CD4-positive, alpha-beta T cell (primary cell): ENCODE measurements around the gene NPIPB8. TPM values are rescaled to one million over a fixed set of nuclear protein-coding genes. Genes with fewer than 3 reads are reported as not detected.
"Not testable (repeated sequence)": the region's sequence is repeated elsewhere in the genome, so short reads cannot be mapped to it uniquely, and the experiment has no call there.

Source experiments
- ATAC-seq: fragments of 200-7000 bp; cut with Tn5 transposase; one replicate; pipeline ENCODE4 v1.10.0; 2022; ENCODE audit warnings: mild to moderate bottlenecking; ENCODE audit not compliant: poor library complexity
- CTCF ChIA-PET: fragments of 350-600 bp; sonication (Branson Sonifier 250); formaldehyde crosslinking; loops from one replicate; lab custom pipeline; 2021; ENCODE audit warnings: antibody characterized with exemption, inconsistent platforms; lab: Charles Lee
- POLR2A ChIA-PET: fragments of 350-600 bp; sonication (Branson Sonifier 250); formaldehyde crosslinking; loops from one replicate; lab custom pipeline; 2021; ENCODE audit warnings: antibody characterized with exemption, inconsistent platforms; lab: Charles Lee
- DNase-seq, 14 experiments: peaks; one replicate each; pipeline ENCODE4 v3.0.0-alpha.2; 2013 to 2020; ENCODE audit warnings: mixed read lengths in 2 of 14
- H3K27ac ChIP-seq, 2 donors: one replicate each; pipeline versions ENCODE4 v1.5.1 to v1.7.0; 2013; ENCODE audit warnings: low read length in 2 of 2, low read depth in 1 of 2, mild to moderate bottlenecking in 1 of 2
- H3K27me3 ChIP-seq, 2 experiments: 1 replicate in 1 of 2; 2 replicates in 1 of 2; pipeline versions ENCODE4 v1.6.1 to v1.7.0; 2013; ENCODE audit warnings: low read length in 2 of 2, control low read depth in 1 of 2, mild to moderate bottlenecking in 1 of 2, moderate library complexity in 1 of 2; ENCODE audit not compliant: insufficient read depth in 2 of 2, control insufficient read depth in 1 of 2
- H3K36me3 ChIP-seq: one replicate; pipeline ENCODE4 v1.6.1; 2013; ENCODE audit warnings: low read length, control low read depth; ENCODE audit not compliant: insufficient read depth
- H3K4me1 ChIP-seq: one replicate; pipeline ENCODE4 v1.6.1; 2013; ENCODE audit warnings: low read length, control low read depth; ENCODE audit not compliant: insufficient read depth
- H3K4me3 ChIP-seq: one replicate; pipeline ENCODE4 v1.5.1; 2013; ENCODE audit warnings: mild to moderate bottlenecking, low read length, moderate library complexity
- H3K9me3 ChIP-seq, 2 experiments: 1 replicate in 1 of 2; 2 replicates in 1 of 2; pipeline versions ENCODE4 v1.6.1 to v1.7.0; 2013; ENCODE audit warnings: low read length in 2 of 2, mild to moderate bottlenecking in 2 of 2, control low read depth in 1 of 2, moderate library complexity in 1 of 2; ENCODE audit not compliant: control insufficient read depth in 1 of 2, insufficient read depth in 1 of 2
- H3K27ac Mint-ChIP-seq: one replicate; pipeline ENCODE4 v1.8.0; 2020; ENCODE audit warnings: mixed read lengths
- H3K27me3 Mint-ChIP-seq: one replicate; pipeline ENCODE4 v1.8.0; 2021; ENCODE audit warnings: mixed read lengths
- H3K36me3 Mint-ChIP-seq: one replicate; pipeline ENCODE4 v1.8.0; 2021; ENCODE audit warnings: low read depth, mixed read lengths
- H3K4me1 Mint-ChIP-seq: one replicate; pipeline ENCODE4 v1.8.0; 2021; ENCODE audit warnings: low read depth, mixed read lengths
- H3K4me3 Mint-ChIP-seq: one replicate; pipeline ENCODE4 v1.8.0; 2020; ENCODE audit warnings: mild to moderate bottlenecking, mixed read lengths
- H3K9me3 Mint-ChIP-seq: one replicate; pipeline ENCODE4 v1.8.0; 2020; ENCODE audit warnings: mixed read lengths
- CTCF ChIP-seq: fragments of 200-600 bp; IDR thresholded peaks from one replicate; pipeline ENCODE4 v1.8.0; 2022; ENCODE audit warnings: antibody characterized with exemption, mild to moderate bottlenecking
- intact Hi-C, 2 experiments: fragments of 100-400 bp; cut with DNase I in 1 of 2; cut with micrococcal nuclease in 1 of 2; formaldehyde crosslinking; loops; one replicate each; pipeline versions ENCODE4 v1.15.1 to v1.9.0; 2023 to 2025; cut with DNase I, micrococcal nuclease
- total RNA-seq, 174 experiments: library from RNA in 2 of 174; stranded (reverse) in 2 of 174; gene quantifications; one replicate each; pipeline ENCODE4 v1.2.3 and lab custom pipeline; 2021 to 2026

The NPIPB8 gene
- total RNA-seq, 2 experiments from 2014 or later = 0.58 TPM; not detected in 1

DNA sequence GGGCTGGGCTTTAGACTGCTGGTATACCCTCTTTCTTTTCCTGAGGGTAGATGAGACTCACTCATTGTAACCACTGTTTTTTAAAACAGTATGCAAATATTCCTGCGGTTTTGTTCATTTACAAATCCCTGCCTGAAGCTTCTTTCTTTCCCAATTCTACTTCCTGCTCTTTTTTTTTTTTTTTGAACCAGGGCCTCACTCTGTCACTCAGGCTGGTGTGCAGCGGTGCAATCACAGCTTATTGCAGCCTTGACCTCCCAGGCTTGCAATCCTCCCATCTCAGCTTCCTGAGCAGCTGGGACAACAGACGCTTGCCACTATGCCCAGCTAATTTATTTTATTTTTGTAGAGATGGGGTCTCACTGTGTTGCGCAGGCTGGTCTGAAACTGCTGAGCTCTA is 20.0 kb upstream of the NPIPB8 start:
- Histone ChIP-seq H3K4me3 (no peak overlapping the region), H3K4me1 (peaks cover 12% of the 10 kb centered on the region), H3K27ac (no peak overlapping the region), H3K36me3 (peaks cover 4% of the 10 kb centered on the region), H3K9me3 (no peaks in the 10 kb centered on the region), H3K27me3 (no peaks in the 10 kb centered on the region)
- H3K4me1 Mint-ChIP-seq = peaks cover 15% of the 10 kb centered on the region
- POLR2A ChIA-PET = no interaction called here
- CTCF ChIA-PET = no interaction called here
- DNase-seq (no peak), ATAC-seq (no peak)
- intact Hi-C loops = loop anchor here in 1 of 2 experiments (5.0 to 10.0 kb wide), 2 partner anchors 63 to 341 kb away; partner anchors contain the start of gene SGF29
- H3K27me3 Mint-ChIP-seq = no peaks in the 10 kb centered on the region
- H3K36me3 Mint-ChIP-seq = peaks cover 22% of the 10 kb centered on the region
- H3K4me3 Mint-ChIP-seq = no peak overlapping the region
- TF ChIP-seq CTCF = no peak
- no peaks in the 10 kb centered on the region for H3K9me3 Mint-ChIP-seq
- H3K27ac Mint-ChIP-seq = no peak overlapping the region

DNA sequence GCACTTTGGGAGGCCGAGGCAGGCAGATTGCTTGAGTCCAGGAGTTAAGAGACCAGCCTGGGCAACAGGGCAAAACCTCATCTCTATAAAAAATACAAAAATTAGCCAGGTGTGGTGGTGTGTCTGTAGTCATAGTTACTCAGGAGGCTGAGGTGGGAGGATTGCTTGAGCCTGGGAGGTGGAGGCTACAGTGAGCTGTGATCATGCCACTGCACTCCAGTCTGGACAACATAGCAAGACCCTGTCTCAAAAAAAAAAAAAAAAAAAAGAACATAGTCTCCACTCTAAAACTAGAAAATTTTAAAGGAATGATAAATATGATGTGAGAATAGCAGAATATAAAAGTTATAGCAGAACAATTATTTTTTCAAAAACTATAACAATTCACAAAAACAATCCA is 17.5 kb upstream of the NPIPB8 start:
- Mint-ChIP-seq H3K36me3 (peaks cover 22% of the 10 kb centered on the region), H3K4me1 (peaks cover 22% of the 10 kb centered on the region)
- H3K27ac Mint-ChIP-seq, CTCF ChIA-PET, H3K27ac ChIP-seq, H3K9me3 ChIP-seq, H3K27me3 ChIP-seq, H3K9me3 Mint-ChIP-seq, H3K4me3 ChIP-seq, H3K4me3 Mint-ChIP-seq, POLR2A ChIA-PET, DNase-seq, ATAC-seq, H3K36me3 ChIP-seq, H3K27me3 Mint-ChIP-seq, intact Hi-C loops: not testable (repeated sequence)
- peaks cover 18% of the 10 kb centered on the region for H3K4me1 ChIP-seq

GRCh38 chr16:28621481-28622155 is 16.2 kb upstream of the NPIPB8 start:
- intact Hi-C loops = no loop called here
- peak overlapping the region; percentile 45 for H3K27ac Mint-ChIP-seq
- CTCF ChIA-PET = interaction anchor here (0.6 kb wide), 1 partner anchor 15 kb away, joined by 3 read pairs; no protein-coding TSS in a partner anchor

DNA sequence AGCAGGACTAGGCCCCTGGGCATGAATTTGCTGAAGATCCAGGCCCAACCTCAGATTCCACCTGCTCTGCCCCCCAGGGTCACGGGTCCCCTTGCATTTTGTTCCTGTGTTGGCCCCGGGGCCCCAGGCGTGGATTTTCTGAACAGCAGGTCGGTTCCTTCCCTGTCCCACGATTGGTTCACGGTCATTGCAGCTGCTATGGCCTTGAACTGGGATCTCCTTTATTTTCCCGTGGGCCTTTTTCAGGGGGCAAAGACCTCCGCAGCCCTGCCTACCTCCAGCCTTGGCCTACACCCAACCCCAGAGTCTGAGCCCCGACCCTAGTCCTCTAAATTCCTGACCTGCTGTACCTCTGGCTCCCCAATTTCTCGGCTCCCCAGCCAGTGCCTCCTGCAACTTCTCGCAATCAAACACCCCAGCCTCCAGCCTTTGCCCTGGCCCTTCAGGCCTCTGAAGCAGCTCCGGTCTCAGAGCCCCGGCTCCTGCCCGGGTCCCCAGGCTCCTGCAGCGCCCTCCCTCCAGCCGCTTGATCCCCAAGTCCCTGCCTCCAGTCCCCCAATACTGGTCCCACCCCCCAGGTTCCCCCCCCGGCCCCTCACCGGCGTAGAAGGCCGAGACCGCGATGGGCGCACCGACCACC is 15.2 kb upstream of the NPIPB8 start:
- H3K27me3 ChIP-seq, H3K9me3 ChIP-seq, H3K27me3 Mint-ChIP-seq, H3K9me3 Mint-ChIP-seq, H3K27ac ChIP-seq, CTCF ChIA-PET, ATAC-seq, intact Hi-C loops, DNase-seq, H3K36me3 ChIP-seq: not testable (repeated sequence)
- peak overlapping the region; percentile 53 for H3K27ac Mint-ChIP-seq
- H3K4me1 ChIP-seq = peaks cover 18% of the 10 kb centered on the region
- peaks cover 17% of the 10 kb centered on the region for H3K36me3 Mint-ChIP-seq
- peak overlapping the region; percentile 48 for H3K4me3 ChIP-seq
- POLR2A ChIA-PET = interaction anchor here (0.6 to 1.3 kb wide), 5 partner anchors 12 to 241 kb away, joined by 3 to 5 read pairs (median 3); partner anchors contain the start of genes ATXN2L, SGF29, SH2B1 and SULT1A1
- H3K4me3 Mint-ChIP-seq = peak overlapping the region; percentile 83
- peaks cover 22% of the 10 kb centered on the region for H3K4me1 Mint-ChIP-seq

More at GRCh38 chr16:28621481-28622155, 16.2 kb upstream of the NPIPB8 start:
- no peaks in the 10 kb centered on the region for H3K9me3 Mint-ChIP-seq
- H3K4me1 Mint-ChIP-seq = peaks cover 22% of the 10 kb centered on the region
- Histone ChIP-seq H3K4me3 (no peak overlapping the region), H3K9me3 (no peaks in the 10 kb centered on the region), H3K27ac (no peak overlapping the region), H3K27me3 (no peaks in the 10 kb centered on the region), H3K4me1 (peaks cover 18% of the 10 kb centered on the region), H3K36me3 (peaks cover 4% of the 10 kb centered on the region)
- peak in 1 of 14 experiments; percentile 7 for DNase-seq
- no peak for TF ChIP-seq CTCF
- H3K36me3 Mint-ChIP-seq = peaks cover 22% of the 10 kb centered on the region
- peak overlapping the region; percentile 74 for H3K4me3 Mint-ChIP-seq
- ATAC-seq = no peak
- no peaks in the 10 kb centered on the region for H3K27me3 Mint-ChIP-seq
- POLR2A ChIA-PET = no interaction called here
